ENCODE measurements around the gene FHIT.

The FHIT gene

DNA sequence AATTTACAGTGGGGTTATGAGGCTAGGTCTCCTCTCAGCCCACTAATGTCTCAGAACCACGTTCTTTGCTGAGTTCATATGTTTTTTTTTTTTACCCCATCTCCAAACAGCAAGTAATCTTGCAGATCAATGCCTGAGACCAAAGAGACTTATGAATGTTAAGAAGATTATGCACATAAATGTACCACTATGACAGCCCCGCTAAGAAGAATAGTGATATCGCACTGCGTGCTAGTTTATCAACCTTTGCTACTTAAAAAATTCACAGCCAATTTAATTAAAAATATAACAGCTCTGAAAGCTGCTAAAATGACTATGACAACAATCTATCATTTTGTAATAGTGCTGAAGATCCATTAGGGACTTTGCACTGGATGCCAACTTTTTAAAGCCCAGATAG lies 1462.5 kb downstream of the FHIT start:
- TF ChIP-seq, protein P1, sequence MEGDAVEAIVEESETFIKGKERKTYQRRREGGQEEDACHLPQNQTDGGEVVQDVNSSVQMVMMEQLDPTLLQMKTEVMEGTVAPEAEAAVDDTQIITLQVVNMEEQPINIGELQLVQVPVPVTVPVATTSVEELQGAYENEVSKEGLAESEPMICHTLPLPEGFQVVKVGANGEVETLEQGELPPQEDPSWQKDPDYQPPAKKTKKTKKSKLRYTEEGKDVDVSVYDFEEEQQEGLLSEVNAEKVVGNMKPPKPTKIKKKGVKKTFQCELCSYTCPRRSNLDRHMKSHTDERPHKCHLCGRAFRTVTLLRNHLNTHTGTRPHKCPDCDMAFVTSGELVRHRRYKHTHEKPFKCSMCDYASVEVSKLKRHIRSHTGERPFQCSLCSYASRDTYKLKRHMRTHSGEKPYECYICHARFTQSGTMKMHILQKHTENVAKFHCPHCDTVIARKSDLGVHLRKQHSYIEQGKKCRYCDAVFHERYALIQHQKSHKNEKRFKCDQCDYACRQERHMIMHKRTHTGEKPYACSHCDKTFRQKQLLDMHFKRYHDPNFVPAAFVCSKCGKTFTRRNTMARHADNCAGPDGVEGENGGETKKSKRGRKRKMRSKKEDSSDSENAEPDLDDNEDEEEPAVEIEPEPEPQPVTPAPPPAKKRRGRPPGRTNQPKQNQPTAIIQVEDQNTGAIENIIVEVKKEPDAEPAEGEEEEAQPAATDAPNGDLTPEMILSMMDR (IDR thresholded peaks at IDR 0.05), result no peak
- no peak overlapping the region for H3K27ac Mint-ChIP-seq
- no peaks in the 10 kb centered on the region for H3K36me3 Mint-ChIP-seq (ENCODE audit: low read depth)
- H3K4me3 Mint-ChIP-seq, result no peak overlapping the region
- H3K27me3 Mint-ChIP-seq (ENCODE audit: low read depth, poor library complexity), result peaks cover 3% of the 10 kb centered on the region
- H3K9me3 Mint-ChIP-seq, result no peaks in the 10 kb centered on the region
- peaks cover 25% of the 10 kb centered on the region for H3K4me1 Mint-ChIP-seq
- no peak for DNase-seq

DNA sequence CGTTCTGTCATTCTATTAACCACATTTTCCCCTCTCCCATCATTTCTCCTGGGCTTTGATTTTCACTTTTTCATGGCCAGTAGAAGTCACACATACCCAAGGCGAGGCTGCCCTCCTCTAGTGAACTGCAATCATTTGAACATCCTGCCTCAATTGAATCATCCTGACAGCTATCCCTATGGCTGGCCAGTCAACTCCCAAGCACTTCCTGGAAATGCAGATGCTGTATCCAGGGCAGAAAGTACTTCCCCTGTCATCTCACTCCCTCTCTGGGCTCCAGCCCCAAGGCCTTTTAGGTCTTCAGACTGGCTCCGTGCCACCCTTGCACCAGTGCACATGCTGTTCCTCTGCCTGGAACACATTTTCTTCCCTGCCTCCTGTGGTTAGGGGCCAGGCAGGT lies 1463.1 kb downstream of the FHIT start:
- H3K4me3 Mint-ChIP-seq, result no peak overlapping the region
- no peaks in the 10 kb centered on the region for H3K9me3 Mint-ChIP-seq
- no peaks in the 10 kb centered on the region for H3K27me3 Mint-ChIP-seq (ENCODE audit: low read depth, poor library complexity)
- TF ChIP-seq, protein P1 (IDR thresholded peaks at IDR 0.05), result no peak
- H3K4me1 Mint-ChIP-seq, result peaks cover 25% of the 10 kb centered on the region
- no peak for DNase-seq
- no peaks in the 10 kb centered on the region for H3K36me3 Mint-ChIP-seq (ENCODE audit: low read depth)
- H3K27ac Mint-ChIP-seq, result no peak overlapping the region

DNA sequence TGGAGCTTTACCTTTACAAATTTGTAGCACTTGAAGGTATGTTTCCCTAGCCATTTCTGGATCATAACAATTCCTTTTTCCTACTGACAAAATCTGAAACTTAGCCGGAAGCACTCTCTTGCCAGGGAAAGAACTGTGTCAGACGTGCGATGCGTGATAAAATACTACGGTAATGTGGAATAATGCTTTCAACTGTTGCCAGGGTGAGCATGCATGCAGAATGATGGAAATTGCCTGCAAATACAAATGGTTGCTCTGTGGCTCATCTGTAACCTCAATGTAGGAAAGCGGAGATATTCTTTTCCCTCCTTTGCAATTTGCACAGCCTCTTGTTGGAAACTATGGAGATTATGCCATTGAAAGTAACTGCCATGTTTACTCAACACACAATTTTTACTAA lies 1464.9 kb downstream of the FHIT start:
- Mint-ChIP-seq H3K27ac (no peak overlapping the region), H3K27me3 (ENCODE audit: low read depth, poor library complexity) (no peaks in the 10 kb centered on the region), H3K36me3 (ENCODE audit: low read depth) (no peaks in the 10 kb centered on the region), H3K4me3 (no peak overlapping the region), H3K4me1 (peaks cover 25% of the 10 kb centered on the region), H3K9me3 (no peaks in the 10 kb centered on the region)
- no peak for DNase-seq
- TF ChIP-seq, protein P1 (IDR thresholded peaks at IDR 0.05), result no peak

DNA sequence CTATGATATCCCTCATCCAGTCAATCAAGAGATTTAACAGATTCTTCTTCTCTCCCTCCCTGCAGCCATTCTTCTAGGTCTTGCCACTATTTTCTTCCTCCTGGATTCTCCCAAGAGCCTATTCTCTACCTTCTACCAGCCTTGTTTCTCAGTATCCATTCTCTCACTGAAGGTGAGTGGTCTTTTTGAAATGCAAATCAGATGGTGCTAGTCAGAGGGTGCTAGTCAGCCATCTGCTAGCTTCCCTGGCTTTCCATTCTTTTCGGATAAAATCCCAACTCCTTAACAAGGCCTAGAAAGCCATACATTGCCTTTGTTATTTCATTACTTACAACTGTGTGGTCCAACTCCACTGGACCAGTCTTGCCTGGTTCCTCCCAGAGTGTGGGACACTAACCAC lies 1467.1 kb downstream of the FHIT start:
- DNase-seq, result no peak
- no peaks in the 10 kb centered on the region for H3K9me3 Mint-ChIP-seq
- H3K4me1 Mint-ChIP-seq, result peaks cover 14% of the 10 kb centered on the region
- H3K4me3 Mint-ChIP-seq, result no peak overlapping the region
- no peaks in the 10 kb centered on the region for H3K36me3 Mint-ChIP-seq (ENCODE audit: low read depth)
- H3K27me3 Mint-ChIP-seq (ENCODE audit: low read depth, poor library complexity), result no peaks in the 10 kb centered on the region
- TF ChIP-seq, protein P1 (IDR thresholded peaks at IDR 0.05), result no peak
- H3K27ac Mint-ChIP-seq, result no peak overlapping the region

DNA sequence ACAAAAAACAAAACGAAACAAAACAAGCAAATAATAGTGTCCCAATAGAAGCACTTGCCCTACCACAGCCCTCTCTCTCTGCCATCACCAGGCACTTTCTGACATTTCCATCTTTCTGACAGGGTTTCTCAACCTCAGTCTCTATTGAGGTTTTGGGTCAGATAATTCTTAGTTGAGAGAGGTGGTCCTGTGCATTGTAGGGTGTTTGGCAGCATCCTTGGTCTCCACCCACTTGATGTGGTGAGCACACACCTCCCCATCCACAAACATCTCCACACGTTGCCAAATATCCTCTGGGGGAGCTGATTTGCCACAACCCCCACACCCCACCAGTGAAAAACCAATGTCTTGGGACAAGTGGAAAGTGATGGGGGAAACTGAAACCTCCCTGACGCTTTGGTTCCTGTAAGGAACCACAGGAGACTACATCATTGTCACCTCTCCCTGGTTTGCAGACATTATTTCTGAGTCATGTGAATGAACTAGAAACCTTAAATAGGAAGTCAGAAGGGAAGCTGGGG lies 1467.7 kb downstream of the FHIT start:
- no peaks in the 10 kb centered on the region for H3K36me3 Mint-ChIP-seq (ENCODE audit: low read depth)
- TF ChIP-seq, protein P1 (IDR thresholded peaks at IDR 0.05), result no peak
- peaks cover 10% of the 10 kb centered on the region for H3K4me1 Mint-ChIP-seq
- no peaks in the 10 kb centered on the region for H3K9me3 Mint-ChIP-seq
- no peaks in the 10 kb centered on the region for H3K27me3 Mint-ChIP-seq (ENCODE audit: low read depth, poor library complexity)
- no peak for DNase-seq
- no peak overlapping the region for H3K27ac Mint-ChIP-seq
- H3K4me3 Mint-ChIP-seq, result no peak overlapping the region

DNA sequence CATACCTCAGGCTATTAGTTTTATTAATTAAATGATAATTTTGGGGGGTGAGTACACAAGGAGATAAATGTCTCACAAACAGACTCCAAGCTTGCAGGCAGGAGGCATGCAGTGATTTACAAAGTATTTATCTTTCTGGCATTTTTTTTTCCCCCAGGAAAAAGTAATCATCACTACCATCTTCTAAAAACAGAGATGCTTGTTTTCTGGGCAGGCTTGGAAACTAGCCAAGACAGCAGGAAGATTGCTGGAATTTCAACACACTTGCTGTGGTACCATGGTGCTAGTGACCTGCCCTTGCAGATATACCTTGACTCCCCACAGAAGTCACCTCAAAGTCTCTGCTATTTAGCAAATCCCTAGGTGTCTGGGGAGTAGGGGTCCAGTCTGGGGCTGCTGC lies 1468.6 kb downstream of the FHIT start:
- TF ChIP-seq, protein P1 (IDR thresholded peaks at IDR 0.05), result no peak

More for the DNA sequence above, 1468.6 kb downstream of the FHIT start:
- H3K27me3 Mint-ChIP-seq (ENCODE audit: low read depth, poor library complexity), result no peaks in the 10 kb centered on the region
- no peaks in the 10 kb centered on the region for H3K36me3 Mint-ChIP-seq (ENCODE audit: low read depth)
- no peak overlapping the region for H3K4me3 Mint-ChIP-seq
- no peak overlapping the region for H3K27ac Mint-ChIP-seq
- no peaks in the 10 kb centered on the region for H3K9me3 Mint-ChIP-seq
- no peak for DNase-seq
- H3K4me1 Mint-ChIP-seq, result peaks cover 6% of the 10 kb centered on the region
